Smooth muscle cell (in vitro differentiated cells): Measurements from ENCODE around the gene LRRC74A. TPM values are rescaled to one million over a fixed set of nuclear protein-coding genes. Genes with fewer than 3 reads are reported as not detected.

ENCODE experiments used
- DNase-seq: peaks from one replicate; lab custom pipeline; 2025; ENCODE audit not compliant: unreplicated experiment; lab: John Stamatoyannopoulos, UW
- H2AFZ ChIP-seq: fragments of 200-600 bp; sonication (generic); 2 replicates; pipeline ENCODE4 v1.6.0; 2016; ENCODE audit warnings: antibody characterized with exemption, low read depth, mild to moderate bottlenecking
- H3F3A ChIP-seq: fragments of 200-600 bp; sonication (generic); 2 replicates; pipeline ENCODE4 v1.6.0; 2017; ENCODE audit warnings: antibody characterized with exemption, low read depth
- H3K27ac ChIP-seq: fragments of 200-600 bp; sonication (generic); 2 replicates; pipeline ENCODE4 v1.5.1; 2016; ENCODE audit warnings: low read depth, mild to moderate bottlenecking
- H3K27me3 ChIP-seq: fragments of 200-600 bp; sonication (generic); 2 replicates; pipeline ENCODE4 v1.6.1; 2016; ENCODE audit warnings: low read depth, mild to moderate bottlenecking
- H3K36me3 ChIP-seq: fragments of 200-600 bp; sonication (generic); 2 replicates; pipeline ENCODE4 v1.5.1; 2016; ENCODE audit warnings: low read depth
- H3K4me1 ChIP-seq: fragments of 200-600 bp; sonication (generic); 2 replicates; pipeline ENCODE4 v1.5.1; 2016; ENCODE audit warnings: low read depth
- H3K4me2 ChIP-seq: fragments of 200-600 bp; sonication (generic); 2 replicates; pipeline ENCODE4 v1.6.0; 2016; ENCODE audit warnings: mild to moderate bottlenecking
- H3K4me3 ChIP-seq: fragments of 200-600 bp; sonication (generic); 2 replicates; pipeline ENCODE4 v1.5.1; 2016; ENCODE audit warnings: mild to moderate bottlenecking
- H3K79me2 ChIP-seq: fragments of 200-600 bp; sonication (generic); 2 replicates; pipeline ENCODE4 v1.6.0; 2016; ENCODE audit warnings: low read depth, mild to moderate bottlenecking
- H3K9ac ChIP-seq: fragments of 200-600 bp; sonication (generic); 2 replicates; pipeline ENCODE4 v1.6.0; 2016; ENCODE audit warnings: low read depth
- H3K9me3 ChIP-seq: fragments of 200-600 bp; sonication (generic); replicated peaks from 2 replicates; pipeline ENCODE4 v1.5.1; 2016; ENCODE audit warnings: low read depth
- H4K20me1 ChIP-seq: fragments of 200-600 bp; sonication (generic); 2 replicates; pipeline ENCODE4 v1.6.0; 2016; ENCODE audit warnings: low read depth
- WGBS: methylation state at CpG from one replicate; pipeline ENCODE4 v1.1.7; 2016; ENCODE audit warnings: low lambda C conversion rate; 5-methylcytosine and 5-hydroxymethylcytosine counted together
- polyA plus RNA-seq: library from polyadenylated mRNA; unstranded; fragments of >200 nt; fragmentation: Nextera tagmentation; extraction: Ambion mirVana; gene quantifications from 2 replicates; pipeline ENCODE4 v1.2.1, GENCODE V29; 2016
- total RNA-seq: library from RNA; depleted of rRNA; stranded (reverse); fragments of >200 nt; gene quantifications from 2 replicates; pipeline ENCODE4 v1.2.3, GENCODE V29; 2014
- TF ChIP-seq, protein P1 (sequence below): fragments of 200-600 bp; sonication (generic); IDR thresholded peaks from 2 replicates; pipeline ENCODE4 v1.5.1; 2017; ENCODE audit warnings: borderline replicate concordance, mild to moderate bottlenecking, antibody characterized with exemption; ENCODE audit not compliant: insufficient read depth, poor library complexity, severe bottlenecking

Gene LRRC74A
- total and polyA plus RNA-seq, 2 experiments from 2014 or later: not detected

GRCh38 chr14:76844223-76844622, 18.0 kb downstream of the LRRC74A start:
- Histone ChIP-seq H3K36me3 (no peaks in the 10 kb centered on the region), H3K4me2 (no peak overlapping the region), H3K9me3 (no peaks in the 10 kb centered on the region), H3K4me1 (no peaks in the 10 kb centered on the region), H3K27me3 (peaks cover 8% of the 10 kb centered on the region), H4K20me1 (no peaks in the 10 kb centered on the region), H3K27ac (no peak overlapping the region), H3F3A (no peaks in the 10 kb centered on the region), H2AFZ (no peak overlapping the region), H3K4me3 (no peak overlapping the region), H3K79me2 (no peaks in the 10 kb centered on the region), H3K9ac (no peak overlapping the region)
- no peak for DNase-seq
- WGBS: 63% methylated on average over 9 of the region's 9 CpGs
- TF ChIP-seq, protein P1, sequence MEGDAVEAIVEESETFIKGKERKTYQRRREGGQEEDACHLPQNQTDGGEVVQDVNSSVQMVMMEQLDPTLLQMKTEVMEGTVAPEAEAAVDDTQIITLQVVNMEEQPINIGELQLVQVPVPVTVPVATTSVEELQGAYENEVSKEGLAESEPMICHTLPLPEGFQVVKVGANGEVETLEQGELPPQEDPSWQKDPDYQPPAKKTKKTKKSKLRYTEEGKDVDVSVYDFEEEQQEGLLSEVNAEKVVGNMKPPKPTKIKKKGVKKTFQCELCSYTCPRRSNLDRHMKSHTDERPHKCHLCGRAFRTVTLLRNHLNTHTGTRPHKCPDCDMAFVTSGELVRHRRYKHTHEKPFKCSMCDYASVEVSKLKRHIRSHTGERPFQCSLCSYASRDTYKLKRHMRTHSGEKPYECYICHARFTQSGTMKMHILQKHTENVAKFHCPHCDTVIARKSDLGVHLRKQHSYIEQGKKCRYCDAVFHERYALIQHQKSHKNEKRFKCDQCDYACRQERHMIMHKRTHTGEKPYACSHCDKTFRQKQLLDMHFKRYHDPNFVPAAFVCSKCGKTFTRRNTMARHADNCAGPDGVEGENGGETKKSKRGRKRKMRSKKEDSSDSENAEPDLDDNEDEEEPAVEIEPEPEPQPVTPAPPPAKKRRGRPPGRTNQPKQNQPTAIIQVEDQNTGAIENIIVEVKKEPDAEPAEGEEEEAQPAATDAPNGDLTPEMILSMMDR: no peak

DNA sequence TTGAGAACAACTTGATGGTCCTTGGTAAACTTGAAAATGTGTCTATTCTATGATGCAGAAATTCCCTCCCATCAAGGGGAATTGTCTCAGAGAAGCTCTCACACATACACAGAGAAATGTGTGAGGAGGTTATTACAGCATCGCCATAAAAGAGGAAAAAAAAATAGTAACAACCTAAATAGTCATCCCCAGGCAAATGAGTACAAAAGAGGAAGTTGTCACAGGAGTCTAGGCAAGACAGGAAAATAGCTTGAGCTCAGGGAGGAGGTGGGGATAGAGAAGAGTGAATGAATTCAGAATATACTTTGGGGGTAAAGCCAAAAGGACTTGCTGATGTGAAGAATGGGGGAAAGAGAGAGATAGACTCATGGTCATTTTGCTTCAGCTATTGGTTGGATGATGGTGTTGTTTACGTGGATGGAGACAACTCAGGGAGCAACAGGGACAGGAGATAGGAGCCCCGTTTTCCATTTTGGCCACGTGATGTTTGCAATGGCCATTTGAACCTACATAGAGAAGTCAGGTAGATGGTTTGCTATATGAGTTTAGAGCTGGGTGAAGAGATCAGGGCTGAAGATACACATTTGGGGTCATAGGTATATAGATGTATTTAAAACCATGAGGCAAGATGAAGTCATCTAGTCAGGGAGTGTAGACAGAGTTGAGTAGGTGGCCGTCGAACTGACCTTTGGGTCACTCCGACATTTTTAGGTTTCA, 20.3 kb downstream of the LRRC74A start:
- Histone ChIP-seq H3F3A (no peaks in the 10 kb centered on the region), H3K4me3 (no peak overlapping the region), H3K4me1 (no peaks in the 10 kb centered on the region), H3K9me3 (no peaks in the 10 kb centered on the region), H3K9ac (no peak overlapping the region), H4K20me1 (no peaks in the 10 kb centered on the region), H3K27ac (no peak overlapping the region), H3K36me3 (no peaks in the 10 kb centered on the region), H3K4me2 (no peak overlapping the region), H2AFZ (no peak overlapping the region), H3K79me2 (no peaks in the 10 kb centered on the region), H3K27me3 (peaks cover 3% of the 10 kb centered on the region)
- DNase-seq: no peak
- TF ChIP-seq, protein P1: no peak
- 92% methylated on average over 7 of the region's 7 CpGs for WGBS

- Histone ChIP-seq H3K27me3 (no peaks in the 10 kb centered on the region), H3K36me3 (no peaks in the 10 kb centered on the region), H3K4me1 (no peaks in the 10 kb centered on the region), H4K20me1 (no peaks in the 10 kb centered on the region), H3K4me3 (no peak overlapping the region), H3K9ac (no peak overlapping the region), H3K9me3 (no peaks in the 10 kb centered on the region), H2AFZ (no peak overlapping the region), H3K27ac (no peak overlapping the region), H3K4me2 (no peak overlapping the region), H3F3A (no peaks in the 10 kb centered on the region), H3K79me2 (no peaks in the 10 kb centered on the region)
- TF ChIP-seq, protein P1: no peak
- WGBS: 94% methylated on average over 6 of the region's 6 CpGs
- DNase-seq: no peak
Measured at GRCh38 chr14:76848879-76849278, 22.7 kb downstream of the LRRC74A start.

GRCh38 chr14:76855066-76855465, 28.9 kb downstream of the LRRC74A start:
- H3K4me3 ChIP-seq: no peak overlapping the region
- no peaks in the 10 kb centered on the region for H4K20me1 ChIP-seq
- TF ChIP-seq, protein P1: no peak
- no peaks in the 10 kb centered on the region for H3K79me2 ChIP-seq
- H3K9me3 ChIP-seq: no peaks in the 10 kb centered on the region
- WGBS: 96% methylated on average over 2 of the region's 2 CpGs
- no peak for DNase-seq
- H3K9ac ChIP-seq: no peak overlapping the region
- H3F3A ChIP-seq: no peaks in the 10 kb centered on the region
- H3K27me3 ChIP-seq: no peaks in the 10 kb centered on the region
- H2AFZ ChIP-seq: no peak overlapping the region
- no peaks in the 10 kb centered on the region for H3K4me1 ChIP-seq
- no peak overlapping the region for H3K4me2 ChIP-seq
- no peaks in the 10 kb centered on the region for H3K36me3 ChIP-seq
- H3K27ac ChIP-seq: no peak overlapping the region
